ENCODE data around the gene FGD3. TPM values are rescaled to one million over a fixed set of nuclear protein-coding genes. Genes with fewer than 3 reads are reported as not detected.

FGD3 gene
- polyA plus RNA-seq, 1 experiment: not detected

DNA sequence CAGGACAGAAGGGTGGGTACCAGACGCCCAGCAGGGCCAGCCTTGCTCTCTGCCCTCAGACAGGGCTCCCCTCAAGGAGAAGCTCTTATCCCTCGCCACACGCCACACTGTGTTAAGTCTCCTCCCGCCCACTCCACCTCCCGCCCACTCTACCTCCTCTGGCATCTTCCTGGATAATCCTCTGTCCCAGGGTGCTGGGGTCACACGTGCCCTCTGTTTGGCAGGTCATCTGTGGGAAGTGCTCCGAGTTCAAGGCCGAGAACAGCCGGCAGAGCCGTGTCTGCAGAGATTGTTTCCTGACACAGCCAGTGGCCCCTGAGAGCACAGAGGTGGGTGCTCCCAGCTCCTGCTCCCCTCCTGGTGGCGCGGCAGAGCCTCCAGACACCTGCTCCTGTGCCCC is 85.2 kb downstream of the FGD3 start:
- CTCF ChIA-PET: interaction anchor here (1.5 kb wide), 1 partner anchor 29 kb away, joined by 3 read pairs; no protein-coding TSS in a partner anchor
- Histone ChIP-seq H3K27me3 (ENCODE audit: control insufficient read depth, insufficient read depth, low read length) (peaks cover 2% of the 10 kb centered on the region; the same call in 1 of the 2 replicates), H3K36me3 (ENCODE audit: control insufficient read depth, insufficient read depth, low read length) (no peaks in the 10 kb centered on the region), H3K4me3 (ENCODE audit: low read depth, low read length) (no peak overlapping the region)
- DNase-seq (ENCODE audit: low read depth): no peak
- POLR2A ChIA-PET: no interaction called here
- TF ChIP-seq, protein P1, sequence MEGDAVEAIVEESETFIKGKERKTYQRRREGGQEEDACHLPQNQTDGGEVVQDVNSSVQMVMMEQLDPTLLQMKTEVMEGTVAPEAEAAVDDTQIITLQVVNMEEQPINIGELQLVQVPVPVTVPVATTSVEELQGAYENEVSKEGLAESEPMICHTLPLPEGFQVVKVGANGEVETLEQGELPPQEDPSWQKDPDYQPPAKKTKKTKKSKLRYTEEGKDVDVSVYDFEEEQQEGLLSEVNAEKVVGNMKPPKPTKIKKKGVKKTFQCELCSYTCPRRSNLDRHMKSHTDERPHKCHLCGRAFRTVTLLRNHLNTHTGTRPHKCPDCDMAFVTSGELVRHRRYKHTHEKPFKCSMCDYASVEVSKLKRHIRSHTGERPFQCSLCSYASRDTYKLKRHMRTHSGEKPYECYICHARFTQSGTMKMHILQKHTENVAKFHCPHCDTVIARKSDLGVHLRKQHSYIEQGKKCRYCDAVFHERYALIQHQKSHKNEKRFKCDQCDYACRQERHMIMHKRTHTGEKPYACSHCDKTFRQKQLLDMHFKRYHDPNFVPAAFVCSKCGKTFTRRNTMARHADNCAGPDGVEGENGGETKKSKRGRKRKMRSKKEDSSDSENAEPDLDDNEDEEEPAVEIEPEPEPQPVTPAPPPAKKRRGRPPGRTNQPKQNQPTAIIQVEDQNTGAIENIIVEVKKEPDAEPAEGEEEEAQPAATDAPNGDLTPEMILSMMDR (IDR thresholded peaks at IDR 0.05; ENCODE audit: insufficient read depth, low read depth, low read length): no peak

DNA sequence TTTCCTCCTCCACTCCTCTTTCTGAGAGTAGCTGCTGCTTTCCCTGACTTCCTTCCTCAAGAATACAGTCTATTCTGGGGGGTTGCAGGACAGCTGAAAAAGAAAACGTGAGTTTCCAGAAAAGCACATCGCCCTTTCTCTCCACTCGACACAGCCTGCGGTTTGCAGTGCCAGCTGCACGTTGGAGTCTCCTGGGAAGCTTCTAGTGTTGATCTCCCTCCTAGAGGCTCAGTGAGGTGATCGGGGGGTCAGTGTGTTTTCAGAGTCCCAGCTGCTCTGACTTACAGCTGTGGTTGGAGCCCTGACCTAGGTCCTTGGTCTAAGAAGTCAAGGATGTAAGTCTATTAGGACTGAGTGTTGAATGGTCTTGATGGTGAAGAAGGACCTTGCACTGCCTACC is 86.2 kb downstream of the FGD3 start:
- ChIA-PET CTCF (interaction anchor here (1.5 kb wide), 1 partner anchor 30 kb away, joined by 3 read pairs; no protein-coding TSS in a partner anchor), POLR2A (no interaction called here)
- TF ChIP-seq, protein P1 (IDR thresholded peaks at IDR 0.05; ENCODE audit: insufficient read depth, low read depth, low read length): no peak
- no peak for DNase-seq (ENCODE audit: low read depth)
- Histone ChIP-seq H3K27me3 (ENCODE audit: control insufficient read depth, insufficient read depth, low read length) (peaks cover 2% of the 10 kb centered on the region; the same call in 1 of the 2 replicates), H3K36me3 (ENCODE audit: control insufficient read depth, insufficient read depth, low read length) (no peaks in the 10 kb centered on the region), H3K4me3 (ENCODE audit: low read depth, low read length) (no peak overlapping the region)

DNA sequence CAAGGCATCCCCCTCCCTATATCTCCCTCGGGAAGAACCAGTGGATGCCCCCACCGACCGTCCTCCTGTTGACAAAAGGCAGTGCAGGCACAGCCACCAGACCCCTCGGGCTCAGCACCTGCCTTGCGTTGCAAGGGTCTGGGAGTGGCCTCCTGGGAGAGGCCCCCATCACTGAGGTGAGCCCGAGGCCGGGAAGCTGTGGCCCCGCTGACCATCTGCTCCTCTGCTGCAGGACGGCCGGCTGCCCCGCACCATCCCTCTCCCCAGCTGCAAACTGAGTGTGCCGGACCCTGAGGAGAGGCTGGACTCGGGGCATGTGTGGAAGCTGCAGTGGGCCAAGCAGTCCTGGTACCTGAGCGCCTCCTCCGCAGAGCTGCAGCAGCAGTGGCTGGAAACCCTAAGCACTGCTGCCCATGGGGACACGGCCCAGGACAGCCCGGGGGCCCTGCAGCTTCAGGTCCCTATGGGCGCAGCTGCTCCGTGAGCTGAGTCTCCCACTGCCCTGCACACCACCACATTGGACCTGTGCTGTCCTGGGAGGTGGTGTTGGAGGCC is 87.9 kb downstream of the FGD3 start:
- CTCF ChIA-PET: no interaction called here
- POLR2A ChIA-PET: no interaction called here
- TF ChIP-seq, protein P1 (IDR thresholded peaks at IDR 0.05; ENCODE audit: insufficient read depth, low read depth, low read length): no peak
- H3K4me3 ChIP-seq (ENCODE audit: low read depth, low read length): no peak overlapping the region
- H3K27me3 ChIP-seq (ENCODE audit: control insufficient read depth, insufficient read depth, low read length): peaks cover 2% of the 10 kb centered on the region; the same call in 1 of the 2 replicates
- DNase-seq (ENCODE audit: low read depth): no peak
- no peaks in the 10 kb centered on the region for H3K36me3 ChIP-seq (ENCODE audit: control insufficient read depth, insufficient read depth, low read length)

DNA sequence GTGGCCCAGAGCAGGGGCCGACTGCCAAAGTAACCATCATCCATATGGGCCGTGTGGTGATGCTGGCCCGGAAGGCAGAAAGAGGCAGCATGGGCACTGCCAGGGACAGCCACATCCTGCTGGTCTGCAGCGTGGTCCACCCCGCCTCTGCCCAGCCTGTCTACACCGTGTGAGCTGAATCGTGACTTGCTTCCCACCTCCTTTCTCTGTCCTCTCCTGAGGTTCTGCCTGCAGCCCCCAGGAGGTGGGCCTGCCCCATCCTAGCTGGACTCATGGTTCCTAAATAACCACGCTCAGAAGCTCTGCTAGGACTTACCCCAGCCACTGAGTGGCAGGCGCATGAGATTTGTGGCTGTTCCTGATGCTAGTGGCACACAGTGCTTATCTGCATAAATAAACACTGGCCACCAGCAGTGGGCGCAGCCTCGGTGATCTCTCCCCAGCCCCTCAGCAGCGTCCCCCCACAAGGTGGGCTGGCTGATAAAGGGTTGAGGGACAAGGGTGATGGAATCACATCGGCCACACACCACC is 88.6 kb downstream of the FGD3 start:
- no peak for DNase-seq (ENCODE audit: low read depth)
- H3K36me3 ChIP-seq (ENCODE audit: control insufficient read depth, insufficient read depth, low read length): no peaks in the 10 kb centered on the region
- TF ChIP-seq, protein P1 (IDR thresholded peaks at IDR 0.05; ENCODE audit: insufficient read depth, low read depth, low read length): no peak
- no peak overlapping the region for H3K4me3 ChIP-seq (ENCODE audit: low read depth, low read length)
- H3K27me3 ChIP-seq (ENCODE audit: control insufficient read depth, insufficient read depth, low read length): peaks cover 2% of the 10 kb centered on the region; the same call in 1 of the 2 replicates
- CTCF ChIA-PET: no interaction called here
- POLR2A ChIA-PET: no interaction called here

DNA sequence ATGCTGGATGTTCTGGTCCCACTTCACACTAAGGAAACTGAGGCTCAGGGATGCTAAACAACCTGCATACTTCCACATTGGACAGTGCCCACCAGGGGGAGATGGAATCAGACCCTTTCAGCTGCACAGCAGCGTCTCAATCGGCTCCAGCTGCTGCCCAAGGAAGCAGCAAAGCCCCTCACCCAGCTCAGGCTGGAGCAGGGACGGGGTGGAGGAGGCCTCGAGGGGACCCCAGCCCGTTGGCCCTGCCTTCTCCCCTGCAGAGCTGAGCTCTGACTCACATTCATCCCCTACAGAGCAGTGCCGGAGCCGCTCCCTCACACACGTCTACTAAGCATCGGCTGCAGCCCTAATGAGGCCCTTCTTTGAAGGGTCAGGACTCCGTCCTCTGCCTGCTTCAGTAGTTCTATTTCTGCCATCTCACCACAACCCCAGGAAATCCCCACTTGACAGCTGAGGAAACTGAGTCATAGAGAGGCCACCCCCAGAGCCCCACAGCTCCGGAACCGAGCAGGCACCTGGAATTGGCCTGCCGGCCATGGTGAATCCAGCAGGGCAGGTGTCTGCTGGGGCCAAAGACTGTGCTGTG is 89.7 kb downstream of the FGD3 start:
- Histone ChIP-seq H3K27me3 (ENCODE audit: control insufficient read depth, insufficient read depth, low read length) (peaks cover 2% of the 10 kb centered on the region; the same call in 1 of the 2 replicates), H3K4me3 (ENCODE audit: low read depth, low read length) (no peak overlapping the region), H3K36me3 (ENCODE audit: control insufficient read depth, insufficient read depth, low read length) (no peaks in the 10 kb centered on the region)
- CTCF ChIA-PET: interaction anchor here (0.6 kb wide), 1 partner anchor 305 kb away, joined by 4 read pairs; no protein-coding TSS in a partner anchor
- TF ChIP-seq, protein P1 (IDR thresholded peaks at IDR 0.05; ENCODE audit: insufficient read depth, low read depth, low read length): no peak
- POLR2A ChIA-PET: no interaction called here
- DNase-seq (ENCODE audit: low read depth): no peak
